Pancreas (tissue), 10 donors: Measurements from ENCODE around the gene WDR81. TPM values are rescaled to one million over a fixed set of nuclear protein-coding genes. Genes with fewer than 3 reads are reported as not detected.

Source experiments
- ATAC-seq, 4 donors: fragments of 200-7000 bp; cut with Tn5 transposase; one replicate each; pipeline versions ENCODE4 v1.8.0 to v1.9.1; 2020; ENCODE audit warnings: mild to moderate bottlenecking in 4 of 4, moderate library complexity in 4 of 4
- DNase-seq, 6 donors: peaks; one replicate each; pipeline ENCODE4 v3.0.0-alpha.2; 2020
- FAIRE-seq: peaks from 2 replicates; lab custom pipeline; 2012; peaks lifted over from hg19 to GRCh38; lab: Jason Lieb, UNC
- H3K27ac ChIP-seq, 4 donors: fragments of 200-600 bp; sonication (generic); 1 replicate in 3 of 4; 2 replicates in 1 of 4; pipeline versions ENCODE4 v1.5.0 to v1.8.0; 2020
- H3K27me3 ChIP-seq, 4 donors: fragments of 200-600 bp; one replicate each; pipeline ENCODE4 v1.8.0; 2021
- H3K36me3 ChIP-seq, 3 donors: fragments of 200-600 bp; sonication (generic) in 1 of 3; one replicate each; pipeline versions ENCODE4 v1.5.0 to v1.8.0; 2020 to 2021
- H3K4me1 ChIP-seq, 3 donors: fragments of 200-600 bp; one replicate each; pipeline ENCODE4 v1.8.0; 2021
- H3K4me3 ChIP-seq, 4 donors: fragments of 200-600 bp; sonication (generic) in 2 of 4; one replicate each; pipeline versions ENCODE4 v1.5.0 to v1.8.0; 2020 to 2021
- H3K9me3 ChIP-seq, 4 donors: fragments of 200-600 bp; one replicate each; pipeline ENCODE4 v1.8.0; 2021
- CTCF ChIP-seq, 4 donors: fragments of 200-600 bp; sonication (generic) in 3 of 4; IDR thresholded peaks; one replicate each; pipeline versions ENCODE4 v1.5.0 to v1.8.0; 2021; ENCODE audit warnings: antibody characterized with exemption in 4 of 4
- WGBS, 2 donors: extraction: QIAGEN DNeasy Blood & Tissue Kit; methylation state at CpG; one replicate each; pipeline ENCODE4 v1.1.7; 2013; 5-methylcytosine and 5-hydroxymethylcytosine counted together
- intact Hi-C, 3 donors: fragments of 100-400 bp; cut with DNase I; formaldehyde crosslinking; loops; one replicate each; pipeline versions ENCODE4 v1.11.1 to v1.14.2; 2022
- polyA plus RNA-seq, 2 donors: library from polyadenylated mRNA; stranded (reverse); fragments of 200-250 nt; gene quantifications; one replicate each; pipeline ENCODE4 v1.2.3, GENCODE V29; 2013
- total RNA-seq, 6 donors: library from RNA; stranded (reverse); fragmentation: NEBNext Ultra II Directional in 4 of 6; extraction: Animal tissue kit (Norgen Biotek cat#: 25700) in 4 of 6; gene quantifications; one replicate each; pipeline versions ENCODE4 v1.2.1 to v1.2.4, GENCODE V29; 2021 to 2023
- donor health status: healthy with polysubstance abuse.
- donor health status: DM: no; HTN: no; CAD: no; lungs with moderate emphysema.
- donor health status: DM: no; HTN: no; CAD: no.
- donor health status: control.
- donor health status: control.
- donor health status: Bipolar disorder and iron deficiency.
- donor health status: DM: yes; HTN: yes; CAD: no.
- donor health status: DM: no; HTN: no; CAD: no.
- donor health status: DM: no; HTN: no; CAD: no.
- donor health status: DM: yes; HTN: yes; CAD: no.

Gene WDR81
- total RNA-seq (10 to 100 TPM in 2 of 6 donors, 1 to 10 TPM in 4; 5.7 to 17.0 (median 8.3) TPM), polyA plus RNA-seq (10 to 100 TPM; 14.2 to 24.4 TPM)

- no peaks in the 10 kb centered on the region for H3K27me3 ChIP-seq
- FAIRE-seq = no peak
- H3K4me3 ChIP-seq = peak within 1 kb of the TSS; percentile 86 to 95 (median 89)
- H3K27ac ChIP-seq = peak within 1 kb of the TSS; percentile 40 to 75 (median 54)
- no peak for TF ChIP-seq CTCF (IDR thresholded peaks at IDR 0.05)
- DNase-seq = peak; percentile 82 to 94 (median 89)
- 1% methylated on average over 40 to 57 of the region's 57 CpGs for WGBS, 2 donors
- intact Hi-C loops = loop anchor here in 2 of 3 donors (10.0 kb wide), 3 partner anchors 50 to 150 kb away; no protein-coding TSS in a partner anchor
- H3K9me3 ChIP-seq = no peaks in the 10 kb centered on the region
- peaks cover 0 to 26% (median 0%) of the 10 kb centered on the region in 3 donors for H3K4me1 ChIP-seq
- peaks cover 0 to 3% (median 0%) of the 10 kb centered on the region in 3 donors for H3K36me3 ChIP-seq
- peak; percentile 83 to 92 (median 84) for ATAC-seq
Measured at GRCh38 chr17:1724351-1724868, at the start of gene WDR81. TSS of gene WDR81 (plus strand) at chr17:1724704. CDS start at chr17:1724960, 256 bp downstream.

- peaks cover 29 to 97% (median 88%) of the 10 kb centered on the region in 3 donors for H3K36me3 ChIP-seq
- H3K9me3 ChIP-seq = no peaks in the 10 kb centered on the region
- intact Hi-C loops = no loop called here
- no peak for TF ChIP-seq CTCF (IDR thresholded peaks at IDR 0.05)
- H3K4me1 ChIP-seq = no peaks in the 10 kb centered on the region
- no peak for FAIRE-seq
- no peak for ATAC-seq
- H3K27me3 ChIP-seq = no peaks in the 10 kb centered on the region
- WGBS, 2 donors = 90 to 96% methylated on average over 13 of the region's 13 CpGs
- no peak overlapping the region for H3K27ac ChIP-seq
- DNase-seq = no peak
- H3K4me3 ChIP-seq = no peak overlapping the region
Measured at GRCh38 chr17:1676401-1676800, 48.1 kb upstream of the WDR81 start.

- intact Hi-C loops = no loop called here
- Histone ChIP-seq H3K27me3 (no peaks in the 10 kb centered on the region), H3K36me3 (peaks cover 0 to 45% (median 32%) of the 10 kb centered on the region in 3 donors), H3K27ac (no peak overlapping the region), H3K4me1 (peaks cover 0 to 15% (median 5%) of the 10 kb centered on the region in 3 donors), H3K4me3 (peak overlapping the region in 3 of 4 donors; percentile 72 to 77 (median 74)), H3K9me3 (no peaks in the 10 kb centered on the region)
- FAIRE-seq (no peak), DNase-seq (no peak), ATAC-seq (no peak)
- 64 to 70% methylated on average over 5 of the region's 5 CpGs for WGBS, 2 donors
- TF ChIP-seq CTCF (IDR thresholded peaks at IDR 0.05) = no peak
Measured at GRCh38 chr17:1683459-1683858, 41.0 kb upstream of the WDR81 start.

- peak; percentile 86 for FAIRE-seq
- WGBS, 2 donors = 0 to 1% methylated on average over 71 to 72 of the region's 72 CpGs
- intact Hi-C loops = no loop called here
- H3K9me3 ChIP-seq = no peaks in the 10 kb centered on the region
- peak within 1 kb of the TSS; percentile 72 to 89 (median 76) for H3K4me3 ChIP-seq
- peak; percentile 99 to 100 (median 99) for ATAC-seq
- H3K36me3 ChIP-seq = peaks cover 0 to 33% (median 21%) of the 10 kb centered on the region in 3 donors
- peak; percentile 95 to 99 (median 97) for DNase-seq
- TF ChIP-seq CTCF (IDR thresholded peaks at IDR 0.05) = no peak
- peak within 1 kb of the TSS; percentile 85 to 94 (median 88) for H3K27ac ChIP-seq
- H3K27me3 ChIP-seq = no peaks in the 10 kb centered on the region
- peaks cover 0 to 15% (median 5%) of the 10 kb centered on the region in 3 donors for H3K4me1 ChIP-seq
Measured at GRCh38 chr17:1684378-1685189, 39.9 kb upstream of the WDR81 start, which contains the start of gene PRPF8. TSS of gene PRPF8 (minus strand) at chr17:1684867. CDS start at chr17:1684571, 296 bp downstream.
